CD14-positive monocyte (primary cell): ENCODE measurements around the gene TBC1D4. TPM values are rescaled to one million over a fixed set of nuclear protein-coding genes. Genes with fewer than 3 reads are reported as not detected.
"Not testable (repeated sequence)": the region's sequence is repeated elsewhere in the genome, so short reads cannot be mapped to it uniquely, and the experiment has no call there.

ENCODE experiments used
- DNase-seq, 3 donors: peaks; one replicate each; pipeline ENCODE4 v3.0.0-alpha.2; 2011 to 2022
- H2AFZ ChIP-seq: 2 replicates; pipeline ENCODE4 v1.6.0; 2012; ENCODE audit warnings: mild to moderate bottlenecking, low read depth, low read length, inconsistent platforms; ENCODE audit not compliant: insufficient read depth, poor library complexity, severe bottlenecking
- H3K27ac ChIP-seq, 2 donors: 1 replicate in 1 of 2; 2 replicates in 1 of 2; pipeline ENCODE4 v1.5.1; 2012 to 2013; ENCODE audit warnings: low read length in 2 of 2, control low read depth in 1 of 2, inconsistent platforms in 1 of 2, low read depth in 1 of 2, mild to moderate bottlenecking in 1 of 2
- H3K27me3 ChIP-seq, 2 donors: one replicate each; pipeline versions ENCODE4 v1.6.0 to v1.6.1; 2011 to 2013; ENCODE audit warnings: low read length in 2 of 2; ENCODE audit not compliant: control insufficient read depth in 2 of 2, insufficient read depth in 2 of 2
- H3K36me3 ChIP-seq, 2 donors: replicated peaks in 1 of 2; 1 replicate in 1 of 2; 2 replicates in 1 of 2; pipeline versions ENCODE4 v1.5.1 to v1.6.1; 2012 to 2013; ENCODE audit warnings: low read length in 2 of 2, control low read depth in 1 of 2, inconsistent platforms in 1 of 2, mild to moderate bottlenecking in 1 of 2; ENCODE audit not compliant: insufficient read depth in 2 of 2, control insufficient read depth in 1 of 2
- H3K4me1 ChIP-seq, 2 donors: 1 replicate in 1 of 2; 2 replicates in 1 of 2; pipeline versions ENCODE4 v1.5.1 to v1.6.1; 2012 to 2013; ENCODE audit warnings: low read length in 2 of 2, control low read depth in 1 of 2, inconsistent platforms in 1 of 2, mild to moderate bottlenecking in 1 of 2, moderate library complexity in 1 of 2; ENCODE audit not compliant: insufficient read depth in 2 of 2, control insufficient read depth in 1 of 2
- H3K4me2 ChIP-seq: replicated peaks from 2 replicates; pipeline ENCODE3; 2012; ENCODE audit warnings: low read length, moderate library complexity, mild to moderate bottlenecking; ENCODE audit not compliant: poor library complexity, severe bottlenecking; ENCODE audit errors: extremely low read depth
- H3K4me3 ChIP-seq, 3 experiments: fragments of 200-600 bp in 1 of 3; sonication (generic) in 1 of 3; replicated peaks in 1 of 3; 1 replicate in 2 of 3; 2 replicates in 1 of 3; pipeline ENCODE4 v1.5.1; 2011 to 2013; ENCODE audit warnings: low read length in 3 of 3, mild to moderate bottlenecking in 3 of 3, control low read depth in 2 of 3, low read depth in 2 of 3, inconsistent platforms in 1 of 3, moderate library complexity in 1 of 3
- H3K79me2 ChIP-seq: 2 replicates; pipeline ENCODE4 v1.6.0; 2012; ENCODE audit warnings: mild to moderate bottlenecking, control low read depth, inconsistent platforms, low read length, moderate library complexity; ENCODE audit not compliant: insufficient read depth
- H3K9ac ChIP-seq: 2 replicates; pipeline ENCODE4 v1.6.0; 2017; ENCODE audit warnings: low read length, mild to moderate bottlenecking; ENCODE audit not compliant: insufficient read depth, poor library complexity, severe bottlenecking
- H3K9me3 ChIP-seq, 2 donors: replicated peaks in 1 of 2; 1 replicate in 1 of 2; 2 replicates in 1 of 2; pipeline versions ENCODE4 v1.5.1 to v1.6.1; 2012 to 2013; ENCODE audit warnings: low read length in 2 of 2, control low read depth in 1 of 2; ENCODE audit not compliant: control insufficient read depth in 1 of 2, insufficient read depth in 1 of 2
- H4K20me1 ChIP-seq: 2 replicates; pipeline ENCODE4 v1.6.0; 2012; ENCODE audit warnings: mild to moderate bottlenecking, low read length, control low read depth, moderate library complexity; ENCODE audit not compliant: insufficient read depth
- H3K27ac Mint-ChIP-seq, 7 donors: one replicate each; pipeline ENCODE4 v1.8.0; 2020; ENCODE audit warnings: mild to moderate bottlenecking in 7 of 7, mixed read lengths in 7 of 7, moderate library complexity in 6 of 7, inconsistent platforms in 2 of 7
- H3K27me3 Mint-ChIP-seq, 3 donors: one replicate each; pipeline ENCODE4 v1.8.0; 2021 to 2022; ENCODE audit warnings: low read depth in 3 of 3, mild to moderate bottlenecking in 3 of 3, mixed read lengths in 3 of 3, moderate library complexity in 3 of 3, inconsistent platforms in 1 of 3
- H3K36me3 Mint-ChIP-seq, 2 donors: one replicate each; pipeline ENCODE4 v1.8.0; 2020; ENCODE audit warnings: mixed read lengths in 2 of 2, inconsistent platforms in 1 of 2, mild to moderate bottlenecking in 1 of 2
- H3K4me1 Mint-ChIP-seq: one replicate; pipeline ENCODE4 v1.8.0; 2020; ENCODE audit warnings: mild to moderate bottlenecking, mixed read lengths
- H3K4me3 Mint-ChIP-seq, 2 donors: one replicate each; pipeline ENCODE4 v1.8.0; 2020; ENCODE audit warnings: mild to moderate bottlenecking in 2 of 2, mixed read lengths in 2 of 2, moderate library complexity in 1 of 2
- H3K9me3 Mint-ChIP-seq, 7 donors: one replicate each; pipeline ENCODE4 v1.8.0; 2020 to 2022; ENCODE audit warnings: mixed read lengths in 7 of 7, mild to moderate bottlenecking in 6 of 7, moderate library complexity in 6 of 7, inconsistent platforms in 2 of 7
- WGBS: methylation state at CpG from one replicate; pipeline ENCODE4 v1.1.5; 2013; ENCODE audit warnings: missing lambda C conversion rate; ENCODE audit not compliant: insufficient coverage; 5-methylcytosine and 5-hydroxymethylcytosine counted together
- intact Hi-C, 2 donors: fragments of 100-400 bp; cut with micrococcal nuclease; formaldehyde crosslinking; loops; one replicate each; pipeline versions ENCODE4 v1.15.0 to v1.15.1; 2023
- polyA plus RNA-seq, 3 donors: library from polyadenylated mRNA; depleted of rRNA in 1 of 3; unstranded in 2 of 3; stranded (reverse) in 1 of 3; fragments of 300-500 nt in 2 of 3; fragments of >200 nt in 1 of 3; fragmentation: Illumina TruSeq in 2 of 3; gene quantifications; 1 replicate in 2 of 3; 2 replicates in 1 of 3; pipeline ENCODE4 v1.2.3, GENCODE V29; 2012 to 2021
- TF ChIP-seq, protein P1 (sequence below): fragments of 200-600 bp; IDR thresholded peaks from one replicate; pipeline ENCODE4 v1.8.0; 2022; ENCODE audit warnings: antibody characterized with exemption, mild to moderate bottlenecking

The TBC1D4 gene
- polyA plus RNA-seq, 3 donors: 2.0 to 6.7 (median 2.5) TPM

DNA sequence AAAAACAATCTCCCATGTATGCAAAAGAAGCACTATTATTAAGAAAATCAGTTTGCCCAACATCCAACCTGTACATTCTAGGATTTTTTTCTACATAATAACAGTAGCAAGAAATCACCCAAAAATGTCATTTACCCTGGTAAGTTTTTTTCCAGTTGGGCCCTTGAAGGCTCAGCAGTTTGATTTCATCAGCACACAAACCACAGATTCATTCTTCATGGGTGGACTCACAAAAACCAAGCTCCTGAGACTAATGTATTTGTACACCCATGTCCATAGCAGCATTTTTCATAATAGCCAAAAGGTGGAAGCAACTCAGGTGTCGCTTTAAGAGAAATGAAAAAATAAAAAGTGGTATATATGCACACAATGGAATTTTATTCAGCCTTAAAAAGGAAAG, 210.1 kb downstream of the TBC1D4 start:
- intact Hi-C loops: no loop called here
- no peak overlapping the region for H3K4me2 ChIP-seq
- H3K4me3 ChIP-seq: no peak overlapping the region
- no peaks in the 10 kb centered on the region for H3K4me1 ChIP-seq
- Mint-ChIP-seq H3K4me3 (no peak overlapping the region), H3K9me3 (peaks cover 4 to 22% (median 14%) of the 10 kb centered on the region in 7 donors), H3K27me3 (peaks cover 0 to 3% (median 0%) of the 10 kb centered on the region in 3 donors), H3K27ac (no peak overlapping the region), H3K4me1 (no peaks in the 10 kb centered on the region), H3K36me3 (no peaks in the 10 kb centered on the region)
- no peaks in the 10 kb centered on the region for H3K27me3 ChIP-seq
- DNase-seq: no peak
- no peak overlapping the region for H3K9ac ChIP-seq
- H3K27ac ChIP-seq: no peak overlapping the region
- no peaks in the 10 kb centered on the region for H3K36me3 ChIP-seq
- no CpG with 5 or more reads among the region's 1 CpG for WGBS
- peaks cover 0 to 10% of the 10 kb centered on the region in 2 donors for H3K9me3 ChIP-seq
- H2AFZ ChIP-seq: no peak overlapping the region
- TF ChIP-seq, protein P1, sequence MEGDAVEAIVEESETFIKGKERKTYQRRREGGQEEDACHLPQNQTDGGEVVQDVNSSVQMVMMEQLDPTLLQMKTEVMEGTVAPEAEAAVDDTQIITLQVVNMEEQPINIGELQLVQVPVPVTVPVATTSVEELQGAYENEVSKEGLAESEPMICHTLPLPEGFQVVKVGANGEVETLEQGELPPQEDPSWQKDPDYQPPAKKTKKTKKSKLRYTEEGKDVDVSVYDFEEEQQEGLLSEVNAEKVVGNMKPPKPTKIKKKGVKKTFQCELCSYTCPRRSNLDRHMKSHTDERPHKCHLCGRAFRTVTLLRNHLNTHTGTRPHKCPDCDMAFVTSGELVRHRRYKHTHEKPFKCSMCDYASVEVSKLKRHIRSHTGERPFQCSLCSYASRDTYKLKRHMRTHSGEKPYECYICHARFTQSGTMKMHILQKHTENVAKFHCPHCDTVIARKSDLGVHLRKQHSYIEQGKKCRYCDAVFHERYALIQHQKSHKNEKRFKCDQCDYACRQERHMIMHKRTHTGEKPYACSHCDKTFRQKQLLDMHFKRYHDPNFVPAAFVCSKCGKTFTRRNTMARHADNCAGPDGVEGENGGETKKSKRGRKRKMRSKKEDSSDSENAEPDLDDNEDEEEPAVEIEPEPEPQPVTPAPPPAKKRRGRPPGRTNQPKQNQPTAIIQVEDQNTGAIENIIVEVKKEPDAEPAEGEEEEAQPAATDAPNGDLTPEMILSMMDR: no peak
- H4K20me1 ChIP-seq: no peaks in the 10 kb centered on the region
- no peaks in the 10 kb centered on the region for H3K79me2 ChIP-seq

DNA sequence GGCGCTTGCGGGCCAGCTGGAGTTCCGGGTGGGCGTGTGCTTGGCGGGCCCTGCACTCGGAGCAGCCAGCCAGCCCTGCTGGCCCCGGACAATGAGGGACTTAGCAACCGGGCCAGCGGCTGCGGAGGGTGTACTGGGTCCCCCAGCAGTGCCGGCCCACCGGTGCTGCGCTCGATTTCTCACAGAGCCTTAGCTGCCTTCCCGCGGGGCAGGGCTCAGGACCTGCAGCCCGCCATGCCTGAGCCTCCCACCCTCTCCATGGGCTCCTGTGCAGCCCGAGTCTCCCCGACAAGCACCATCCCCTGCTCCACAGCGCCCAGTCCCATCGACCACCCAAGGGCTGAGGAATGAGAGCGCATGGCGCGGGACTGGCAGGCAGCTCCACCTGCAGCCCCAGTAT, 213.5 kb downstream of the TBC1D4 start:
- 97% methylated on average over 19 of the region's 24 CpGs for WGBS
- H3K4me2 ChIP-seq, H3K4me1 Mint-ChIP-seq, intact Hi-C loops, H3K36me3 ChIP-seq, H3K27me3 Mint-ChIP-seq, H3K4me1 ChIP-seq, H3K9ac ChIP-seq, H3K36me3 Mint-ChIP-seq, H3K4me3 ChIP-seq, H3K9me3 ChIP-seq, H3K79me2 ChIP-seq, DNase-seq, H4K20me1 ChIP-seq, H2AFZ ChIP-seq, H3K27ac ChIP-seq, H3K27me3 ChIP-seq, H3K4me3 Mint-ChIP-seq: not testable (repeated sequence)
- Mint-ChIP-seq H3K27ac (peak overlapping the region in 1 of 7 donors; percentile 52), H3K9me3 (peaks cover 2 to 15% (median 4%) of the 10 kb centered on the region in 7 donors)
